DOHH2 (cell line): ENCODE data around the gene GALNT18.

Experiments
- EZH2phosphoT487 ChIP-seq: fragments of 200-600 bp; sonication (generic); IDR thresholded peaks from 2 replicates; pipeline ENCODE4 v1.6.1; 2017; ENCODE audit warnings: borderline replicate concordance, mild to moderate bottlenecking, antibody characterized with exemption, low read length, moderate library complexity, mixed read lengths
- TF ChIP-seq, protein P1 (sequence below): fragments of 200-600 bp; sonication (generic); IDR thresholded peaks from one replicate; pipeline ENCODE4 v1.5.1; 2014; ENCODE audit warnings: antibody characterized with exemption, mild to moderate bottlenecking, low read depth, low read length; ENCODE audit not compliant: poor library complexity, severe bottlenecking

DNA sequence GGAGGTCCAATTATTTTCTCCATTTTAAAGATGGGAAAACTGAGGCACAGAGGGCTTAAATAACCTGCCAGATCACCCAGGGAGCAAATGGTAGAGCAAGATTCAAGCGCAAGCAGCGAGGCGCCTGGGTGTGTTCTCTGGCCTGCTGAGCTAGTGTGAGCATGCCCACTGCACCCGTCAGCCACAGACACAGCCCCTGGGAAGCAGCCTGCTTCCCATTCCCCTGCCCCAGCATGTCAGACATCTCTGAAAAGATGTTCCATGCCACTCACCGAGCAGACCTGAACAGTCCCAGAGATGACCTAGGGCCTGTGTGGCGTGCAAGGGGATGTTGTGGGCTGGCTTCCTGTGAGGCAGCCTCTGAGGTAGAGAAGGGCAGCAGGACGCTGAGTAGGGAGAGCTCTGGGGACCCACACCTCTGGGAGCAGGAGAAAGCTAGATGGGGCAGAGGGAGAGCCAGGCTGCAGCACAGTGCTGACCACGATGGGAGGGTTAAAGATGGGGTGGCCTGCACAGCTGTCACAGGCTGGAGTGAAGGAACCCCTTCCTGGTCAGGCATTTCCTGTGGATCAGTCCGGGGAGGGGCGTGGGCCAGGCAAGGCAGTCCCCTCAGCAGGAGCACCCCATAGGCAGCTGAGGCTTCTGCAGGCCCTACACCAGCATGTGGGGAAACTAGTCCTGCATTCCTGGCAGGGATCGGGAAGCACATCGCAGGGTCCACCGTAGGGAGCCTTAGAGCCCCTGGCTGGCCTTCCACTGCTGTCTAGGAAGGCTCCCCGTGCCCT, 101.4 kb downstream of the GALNT18 start:
- TF ChIP-seq, protein P1, sequence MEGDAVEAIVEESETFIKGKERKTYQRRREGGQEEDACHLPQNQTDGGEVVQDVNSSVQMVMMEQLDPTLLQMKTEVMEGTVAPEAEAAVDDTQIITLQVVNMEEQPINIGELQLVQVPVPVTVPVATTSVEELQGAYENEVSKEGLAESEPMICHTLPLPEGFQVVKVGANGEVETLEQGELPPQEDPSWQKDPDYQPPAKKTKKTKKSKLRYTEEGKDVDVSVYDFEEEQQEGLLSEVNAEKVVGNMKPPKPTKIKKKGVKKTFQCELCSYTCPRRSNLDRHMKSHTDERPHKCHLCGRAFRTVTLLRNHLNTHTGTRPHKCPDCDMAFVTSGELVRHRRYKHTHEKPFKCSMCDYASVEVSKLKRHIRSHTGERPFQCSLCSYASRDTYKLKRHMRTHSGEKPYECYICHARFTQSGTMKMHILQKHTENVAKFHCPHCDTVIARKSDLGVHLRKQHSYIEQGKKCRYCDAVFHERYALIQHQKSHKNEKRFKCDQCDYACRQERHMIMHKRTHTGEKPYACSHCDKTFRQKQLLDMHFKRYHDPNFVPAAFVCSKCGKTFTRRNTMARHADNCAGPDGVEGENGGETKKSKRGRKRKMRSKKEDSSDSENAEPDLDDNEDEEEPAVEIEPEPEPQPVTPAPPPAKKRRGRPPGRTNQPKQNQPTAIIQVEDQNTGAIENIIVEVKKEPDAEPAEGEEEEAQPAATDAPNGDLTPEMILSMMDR: no peak
- TF ChIP-seq EZH2phosphoT487: no peak
